Uterus (tissue), 2 donors: ENCODE measurements around the gene PIK3C2A.

ENCODE experiments used
- CTCF ChIP-seq, 4 experiments: fragments of 200-600 bp in 2 of 4; fragments of 450-650 bp in 2 of 4; sonication (generic) in 2 of 4; IDR thresholded peaks; one replicate each; pipeline ENCODE4 v1.5.1; 2016 to 2019; ENCODE audit warnings: antibody characterized with exemption in 4 of 4, mild to moderate bottlenecking in 2 of 4, moderate library complexity in 1 of 4
- POLR2A ChIP-seq, 2 donors: fragments of 450-650 bp; IDR thresholded peaks; one replicate each; pipeline ENCODE4 v1.6.1; 2016; ENCODE audit warnings: antibody characterized with exemption in 2 of 2, mild to moderate bottlenecking in 1 of 2, moderate library complexity in 1 of 2

- TF ChIP-seq CTCF (IDR thresholded peaks at IDR 0.05) (no peak), POLR2A (IDR thresholded peaks at IDR 0.05) (no peak)
These were observed 2.1 kb upstream of the PIK3C2A start for GRCh38 chr11:17209939-17210245.
